HL-60 (cell line): ENCODE data around the gene AQP12A.
"Not testable (repeated sequence)": the region's sequence is repeated elsewhere in the genome, so short reads cannot be mapped to it uniquely, and the experiment has no call there.

Source experiments
- DNase-seq, 2 experiments: peaks; one replicate each; pipeline ENCODE4 v3.0.0-alpha.2; 2010 to 2020; ENCODE audit warnings: low read depth in 1 of 2, low spot score in 1 of 2
- H3K27ac ChIP-seq: fragments of 250-450 bp; sonication (Bioruptor Pico); replicated peaks from 2 replicates; pipeline ENCODE4 v1.5.1; 2020; ENCODE audit warnings: mild to moderate bottlenecking, moderate library complexity
- H3K27me3 ChIP-seq: fragments of 250-450 bp; sonication (Bioruptor Pico); 2 replicates; pipeline ENCODE4 v1.5.1; 2021; ENCODE audit warnings: mild to moderate bottlenecking, moderate library complexity; ENCODE audit not compliant: insufficient read depth, poor library complexity, severe bottlenecking
- H3K4me3 ChIP-seq: replicated peaks from 2 replicates; pipeline ENCODE4 v1.5.1; 2011; ENCODE audit warnings: mild to moderate bottlenecking, control low read depth, low read length; ENCODE audit not compliant: insufficient read depth
- CTCF ChIP-seq: IDR thresholded peaks from one replicate; pipeline ENCODE4 v1.5.1; 2011; ENCODE audit warnings: low read length, control low read depth, inconsistent platforms; ENCODE audit not compliant: insufficient read depth
- GABPA ChIP-seq: IDR thresholded peaks from 2 replicates; pipeline ENCODE4 v1.6.1; 2012; ENCODE audit warnings: low read depth
- POLR2AphosphoS5 ChIP-seq: IDR thresholded peaks from 2 replicates; pipeline ENCODE4 v1.6.1; 2012; ENCODE audit warnings: low read depth
- REST ChIP-seq: IDR thresholded peaks from 2 replicates; pipeline ENCODE4 v1.6.1; 2012; ENCODE audit warnings: low read depth; ENCODE audit not compliant: insufficient replicate concordance
- SPI1 ChIP-seq: IDR thresholded peaks from 2 replicates; pipeline ENCODE4 v1.6.1; 2012; ENCODE audit warnings: low read depth, mild to moderate bottlenecking, borderline replicate concordance

AQP12A gene

GRCh38 chr2:240651185-240651584 lies 40.5 kb upstream of the AQP12A start:
- H3K27ac ChIP-seq, result no peak overlapping the region
- TF ChIP-seq SPI1, result no peak
- no peak for TF ChIP-seq GABPA
- TF ChIP-seq REST, result no peak
- no peak for TF ChIP-seq POLR2AphosphoS5
- no peak for TF ChIP-seq CTCF
- DNase-seq, result no peak
- peaks cover 5% of the 10 kb centered on the region for H3K27me3 ChIP-seq
- no peak overlapping the region for H3K4me3 ChIP-seq

GRCh38 chr2:240655931-240656886 lies 35.5 kb upstream of the AQP12A start:
- Histone ChIP-seq H3K4me3 (no peak overlapping the region), H3K27ac (no peak overlapping the region), H3K27me3 (peaks cover 13% of the 10 kb centered on the region)
- TF ChIP-seq REST (no peak), POLR2AphosphoS5 (no peak), CTCF (no peak), GABPA (no peak), SPI1 (no peak)
- DNase-seq, result peak in 1 of 2 experiments; percentile 13

GRCh38 chr2:240659883-240660282 lies 31.8 kb upstream of the AQP12A start:
- H3K4me3 ChIP-seq, H3K27me3 ChIP-seq, H3K27ac ChIP-seq, DNase-seq: not testable (repeated sequence)

- no peak overlapping the region for H3K4me3 ChIP-seq
- TF ChIP-seq REST, result no peak
- TF ChIP-seq CTCF, result no peak
- TF ChIP-seq POLR2AphosphoS5, result no peak
- TF ChIP-seq SPI1, result no peak
- no peak for TF ChIP-seq GABPA
- no peak for DNase-seq
- peaks cover 7% of the 10 kb centered on the region for H3K27me3 ChIP-seq
- H3K27ac ChIP-seq, result no peak overlapping the region
These were observed 29.0 kb upstream of the AQP12A start for GRCh38 chr2:240662681-240663080.
